Measurements from ENCODE around the gene CAP2.

DNA sequence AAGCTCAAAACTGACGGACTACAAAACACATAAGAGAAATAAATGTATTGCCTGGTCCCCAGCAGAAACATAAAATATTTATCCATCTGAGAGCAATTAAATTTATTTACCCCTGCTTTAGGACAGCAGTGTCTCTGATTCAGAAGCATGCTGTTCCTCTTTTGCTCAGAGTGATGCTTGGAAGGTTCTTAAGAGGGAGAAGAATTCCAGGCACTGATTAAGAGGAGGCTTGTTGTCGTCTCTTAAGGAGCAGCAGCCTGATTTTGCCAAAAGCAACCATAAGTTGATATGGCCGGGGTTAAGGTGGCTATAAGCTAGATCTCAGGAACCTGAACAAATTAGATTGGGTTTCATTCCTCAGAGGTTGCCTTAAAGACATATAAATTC, 25.8 kb downstream of the CAP2 start:
- TF ChIP-seq EZH2 (IDR thresholded peaks at IDR 0.05) (no peak), POLR2AphosphoS5 (IDR thresholded peaks at IDR 0.05; ENCODE audit: borderline replicate concordance, low read depth, low read length) (no peak), FOXP2 (optimal IDR thresholded peaks at IDR 0.05; ENCODE audit: control extremely low read depth, extremely low read length, insufficient read depth) (no peak)

Measured in SK-N-MC (cell line).